HEK293T (cell line): Measurements from ENCODE around the gene PTPRA.

Source experiments
- ARNT ChIP-seq: fragments of 450-650 bp; IDR thresholded peaks from 2 replicates; pipeline ENCODE4 v1.6.1; 2017; ENCODE audit warnings: mild to moderate bottlenecking
- BHLHE40 ChIP-seq: fragments of 450-650 bp; IDR thresholded peaks from 2 replicates; pipeline ENCODE4 v1.6.1; 2016; ENCODE audit warnings: mild to moderate bottlenecking, moderate library complexity, borderline replicate concordance
- CTBP1 ChIP-seq: fragments of 450-650 bp; IDR thresholded peaks from 2 replicates; pipeline ENCODE4 v1.6.1; 2016; ENCODE audit warnings: borderline replicate concordance
- ELF4 ChIP-seq: fragments of 450-650 bp; IDR thresholded peaks from 2 replicates; pipeline ENCODE4 v1.6.1; 2017; ENCODE audit warnings: antibody characterized with exemption
- FOXK2 ChIP-seq: fragments of 450-650 bp; IDR thresholded peaks from 2 replicates; pipeline ENCODE4 v1.6.1; 2016; ENCODE audit warnings: mild to moderate bottlenecking
- FOXM1 ChIP-seq: fragments of 450-650 bp; IDR thresholded peaks from 2 replicates; pipeline ENCODE4 v1.6.1; 2017; ENCODE audit warnings: mild to moderate bottlenecking, borderline replicate concordance
- HDGF ChIP-seq: fragments of 450-650 bp; IDR thresholded peaks from 2 replicates; pipeline ENCODE4 v1.6.1; 2017; ENCODE audit warnings: antibody characterized with exemption, borderline replicate concordance
- LEF1 ChIP-seq: fragments of 450-650 bp; IDR thresholded peaks from 2 replicates; pipeline ENCODE4 v1.6.1; 2017; ENCODE audit warnings: mild to moderate bottlenecking, borderline replicate concordance
- NFRKB ChIP-seq: fragments of 450-650 bp; IDR thresholded peaks from 2 replicates; pipeline ENCODE4 v1.6.1; 2016; ENCODE audit warnings: mild to moderate bottlenecking, moderate library complexity
- SP1 ChIP-seq: fragments of 450-650 bp; IDR thresholded peaks from 2 replicates; pipeline ENCODE4 v1.6.1; 2017
- SUZ12 ChIP-seq: fragments of 450-650 bp; IDR thresholded peaks from 2 replicates; pipeline ENCODE4 v1.6.1; 2016; ENCODE audit warnings: mild to moderate bottlenecking
- ZNF384 ChIP-seq: fragments of 450-650 bp; IDR thresholded peaks from 2 replicates; pipeline ENCODE4 v1.6.1; 2016
- TF ChIP-seq, protein P1 (sequence below): fragments of 450-650 bp; IDR thresholded peaks from 2 replicates; pipeline ENCODE4 v1.6.1; 2016

DNA sequence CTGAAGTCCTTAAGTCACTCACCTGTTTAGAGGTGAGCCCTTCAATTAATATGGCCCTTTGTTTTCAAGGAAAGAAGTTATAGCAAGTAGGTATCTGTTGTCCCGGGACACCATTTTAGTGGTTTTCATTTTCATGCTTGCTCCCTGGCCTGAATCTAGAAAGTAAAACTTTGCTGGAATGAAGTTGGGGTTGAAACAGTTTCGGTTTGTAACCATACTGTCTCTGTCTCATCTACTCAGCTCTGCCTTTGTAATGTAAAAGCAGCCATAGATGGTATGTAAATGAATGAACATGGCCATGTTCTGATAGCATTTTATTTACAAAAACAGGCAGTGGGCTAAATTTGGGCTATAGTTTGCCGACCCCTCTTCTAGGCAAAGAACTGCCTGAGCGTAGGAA lies 105.2 kb downstream of the PTPRA start:
- TF ChIP-seq SUZ12 (no peak), ELF4 (no peak), FOXK2 (no peak), SP1 (no peak), HDGF (no peak), FOXM1 (no peak), CTBP1 (no peak), LEF1 (no peak), NFRKB (no peak), BHLHE40 (no peak), ZNF384 (no peak), ARNT (no peak)
- TF ChIP-seq, protein P1, sequence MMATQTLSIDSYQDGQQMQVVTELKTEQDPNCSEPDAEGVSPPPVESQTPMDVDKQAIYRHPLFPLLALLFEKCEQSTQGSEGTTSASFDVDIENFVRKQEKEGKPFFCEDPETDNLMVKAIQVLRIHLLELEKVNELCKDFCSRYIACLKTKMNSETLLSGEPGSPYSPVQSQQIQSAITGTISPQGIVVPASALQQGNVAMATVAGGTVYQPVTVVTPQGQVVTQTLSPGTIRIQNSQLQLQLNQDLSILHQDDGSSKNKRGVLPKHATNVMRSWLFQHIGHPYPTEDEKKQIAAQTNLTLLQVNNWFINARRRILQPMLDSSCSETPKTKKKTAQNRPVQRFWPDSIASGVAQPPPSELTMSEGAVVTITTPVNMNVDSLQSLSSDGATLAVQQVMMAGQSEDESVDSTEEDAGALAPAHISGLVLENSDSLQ, result no peak
